ENCODE results near the gene ANKMY1. TPM values are rescaled to one million over a fixed set of nuclear protein-coding genes. Genes with fewer than 3 reads are reported as not detected.
A peak's percentile ranks its signal among the peaks of the same experiment; 100 is the strongest.
"Not testable (repeated sequence)": the region's sequence is repeated elsewhere in the genome, so short reads cannot be mapped to it uniquely, and the experiment has no call there.

Gene ANKMY1
- total and polyA plus RNA-seq, 3 experiments from 2014 or later = 15.8 to 27.9 (median 22.4) TPM

DNA sequence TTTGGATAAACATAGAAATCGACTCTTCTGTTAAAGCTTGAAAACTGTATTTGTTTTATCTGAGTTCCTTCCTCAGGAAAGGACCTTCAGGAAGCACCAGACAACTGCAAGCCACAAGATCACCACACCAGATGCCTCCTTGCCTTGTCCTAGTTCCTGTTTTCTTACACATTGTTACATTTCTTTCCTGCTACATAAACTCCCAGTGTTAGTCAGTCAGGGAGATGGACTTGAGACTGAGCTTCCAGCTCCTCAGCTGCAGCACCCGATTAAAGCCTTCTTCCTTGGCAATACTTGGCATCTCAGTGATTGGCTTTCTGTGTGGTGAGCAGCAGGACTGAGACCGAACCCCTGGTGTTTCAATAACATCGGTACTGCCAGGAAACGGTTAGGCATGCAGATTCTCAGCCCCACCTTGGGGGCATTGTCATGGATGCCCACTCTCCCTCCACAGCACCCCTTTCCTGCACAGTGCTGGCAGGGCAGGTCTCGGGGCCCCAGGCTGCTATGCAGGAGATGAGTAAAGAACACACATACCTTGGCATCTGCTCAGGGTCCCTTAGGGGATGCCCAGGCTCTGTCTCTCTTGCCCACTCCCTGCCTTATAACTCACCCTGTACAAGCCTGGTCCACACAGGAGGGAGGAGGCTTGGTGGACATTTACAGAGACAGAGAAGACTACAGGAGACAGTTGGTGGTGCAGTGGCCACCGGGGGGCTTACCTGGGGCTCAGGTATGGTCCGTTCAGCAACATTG, 32.6 kb downstream of the ANKMY1 start:
- Histone ChIP-seq H3K27me3 (ENCODE audit: insufficient read depth, low read length, poor library complexity, severe bottlenecking) (no peaks in the 10 kb centered on the region), H3K4me1 (ENCODE audit: insufficient read depth, low read length) (no peaks in the 10 kb centered on the region), H3K27ac (ENCODE audit: low read depth, low read length) (no peak overlapping the region), H3K36me3 (ENCODE audit: insufficient read depth, low read length) (no peaks in the 10 kb centered on the region), H3K9me3 (ENCODE audit: low read length) (no peaks in the 10 kb centered on the region), H3K4me3 (ENCODE audit: low read length) (no peak overlapping the region)
- no peak overlapping the region for H3K4me3 Mint-ChIP-seq
- CTCF ChIA-PET = interaction anchor here (1.8 kb wide), 1 partner anchor 11 kb away, joined by 11 read pairs; no protein-coding TSS in a partner anchor
- no peak for DNase-seq
- peaks cover 20 to 74% (median 48%) of the 10 kb centered on the region in 3 donors for H3K36me3 Mint-ChIP-seq
- no peak overlapping the region for H3K27ac Mint-ChIP-seq
- POLR2A ChIA-PET = no interaction called here
- no peaks in the 10 kb centered on the region for H3K27me3 Mint-ChIP-seq
- H3K4me1 Mint-ChIP-seq = peaks cover 6 to 8% (median 6%) of the 10 kb centered on the region in 3 donors
- peaks cover 0 to 8% (median 0%) of the 10 kb centered on the region in 5 donors for H3K9me3 Mint-ChIP-seq

- no peak for DNase-seq
- ChIA-PET POLR2A (no interaction called here), CTCF (interaction anchor here (0.8 to 1.8 kb wide), 3 partner anchors 10 to 42 kb away, joined by 3 to 11 read pairs (median 3); no protein-coding TSS in a partner anchor)
- Histone ChIP-seq H3K27me3 (ENCODE audit: insufficient read depth, low read length, poor library complexity, severe bottlenecking) (no peaks in the 10 kb centered on the region), H3K9me3 (ENCODE audit: low read length) (no peaks in the 10 kb centered on the region), H3K27ac (ENCODE audit: low read depth, low read length) (no peak overlapping the region), H3K4me1 (ENCODE audit: insufficient read depth, low read length) (no peaks in the 10 kb centered on the region), H3K4me3 (ENCODE audit: low read length) (no peak overlapping the region), H3K36me3 (ENCODE audit: insufficient read depth, low read length) (no peaks in the 10 kb centered on the region)
- Mint-ChIP-seq H3K4me3 (no peak overlapping the region), H3K36me3 (peaks cover 15 to 65% (median 41%) of the 10 kb centered on the region in 3 donors), H3K27ac (no peak overlapping the region), H3K27me3 (no peaks in the 10 kb centered on the region), H3K4me1 (peaks cover 6 to 11% (median 6%) of the 10 kb centered on the region in 3 donors), H3K9me3 (peaks cover 0 to 4% (median 0%) of the 10 kb centered on the region in 5 donors)
These were observed 34.1 kb downstream of the ANKMY1 start for GRCh38 chr2:240523451-240524281.

- CTCF ChIA-PET = interaction anchor here (1.0 kb wide), 1 partner anchor 43 kb away, joined by 3 read pairs; no protein-coding TSS in a partner anchor
- DNase-seq = no peak
- no peak overlapping the region for H3K4me3 ChIP-seq (ENCODE audit: low read length)
- no peaks in the 10 kb centered on the region for H3K4me1 ChIP-seq (ENCODE audit: insufficient read depth, low read length)
- no peaks in the 10 kb centered on the region for H3K36me3 ChIP-seq (ENCODE audit: insufficient read depth, low read length)
- Mint-ChIP-seq H3K27me3 (no peaks in the 10 kb centered on the region), H3K9me3 (peaks cover 0 to 4% (median 0%) of the 10 kb centered on the region in 5 donors), H3K4me1 (peaks cover 6 to 11% (median 6%) of the 10 kb centered on the region in 3 donors), H3K4me3 (no peak overlapping the region), H3K36me3 (peaks cover 19 to 57% (median 41%) of the 10 kb centered on the region in 3 donors), H3K27ac (no peak overlapping the region)
- H3K27ac ChIP-seq (ENCODE audit: low read depth, low read length) = no peak overlapping the region
- H3K27me3 ChIP-seq (ENCODE audit: insufficient read depth, low read length, poor library complexity, severe bottlenecking) = no peaks in the 10 kb centered on the region
- POLR2A ChIA-PET = no interaction called here
- no peaks in the 10 kb centered on the region for H3K9me3 ChIP-seq (ENCODE audit: low read length)
These were observed 35.4 kb downstream of the ANKMY1 start for GRCh38 chr2:240522406-240522805.

GRCh38 chr2:240521885-240522284, 35.9 kb downstream of the ANKMY1 start:
- H3K9me3 ChIP-seq (ENCODE audit: low read length); H3K27ac ChIP-seq (ENCODE audit: low read depth, low read length); H3K27ac Mint-ChIP-seq; POLR2A ChIA-PET; H3K4me3 Mint-ChIP-seq; H3K27me3 ChIP-seq (ENCODE audit: insufficient read depth, low read length, poor library complexity, severe bottlenecking); DNase-seq; H3K4me1 ChIP-seq (ENCODE audit: insufficient read depth, low read length); H3K9me3 Mint-ChIP-seq; H3K4me3 ChIP-seq (ENCODE audit: low read length); H3K27me3 Mint-ChIP-seq; H3K36me3 ChIP-seq (ENCODE audit: insufficient read depth, low read length): not testable (repeated sequence)
- peaks cover 5 to 11% (median 6%) of the 10 kb centered on the region in 3 donors for H3K4me1 Mint-ChIP-seq
- CTCF ChIA-PET = interaction anchor here (1.0 kb wide), 1 partner anchor 65 kb away, joined by 3 read pairs; the partner anchor contains the start of gene CAPN10
- peaks cover 16 to 53% (median 36%) of the 10 kb centered on the region in 3 donors for H3K36me3 Mint-ChIP-seq

- Histone ChIP-seq H3K4me3 (ENCODE audit: low read length) (no peak overlapping the region), H3K27me3 (ENCODE audit: insufficient read depth, low read length, poor library complexity, severe bottlenecking) (no peaks in the 10 kb centered on the region), H3K36me3 (ENCODE audit: insufficient read depth, low read length) (no peaks in the 10 kb centered on the region), H3K4me1 (ENCODE audit: insufficient read depth, low read length) (no peaks in the 10 kb centered on the region), H3K27ac (ENCODE audit: low read depth, low read length) (no peak overlapping the region), H3K9me3 (ENCODE audit: low read length) (no peaks in the 10 kb centered on the region)
- Mint-ChIP-seq H3K27me3 (no peaks in the 10 kb centered on the region), H3K36me3 (peaks cover 16 to 46% (median 30%) of the 10 kb centered on the region in 3 donors), H3K4me3 (no peak overlapping the region), H3K9me3 (peaks cover 0 to 4% (median 0%) of the 10 kb centered on the region in 5 donors), H3K4me1 (peaks cover 3 to 11% (median 6%) of the 10 kb centered on the region in 3 donors), H3K27ac (peak overlapping the region in 3 of 8 donors; percentile 20 to 91 (median 29))
- no peak for DNase-seq
- ChIA-PET CTCF (interaction anchor here (1.0 kb wide), 1 partner anchor 66 kb away, joined by 3 read pairs; the partner anchor contains the start of gene CAPN10), POLR2A (no interaction called here)
These were observed 36.8 kb downstream of the ANKMY1 start for GRCh38 chr2:240520974-240521350.

DNA sequence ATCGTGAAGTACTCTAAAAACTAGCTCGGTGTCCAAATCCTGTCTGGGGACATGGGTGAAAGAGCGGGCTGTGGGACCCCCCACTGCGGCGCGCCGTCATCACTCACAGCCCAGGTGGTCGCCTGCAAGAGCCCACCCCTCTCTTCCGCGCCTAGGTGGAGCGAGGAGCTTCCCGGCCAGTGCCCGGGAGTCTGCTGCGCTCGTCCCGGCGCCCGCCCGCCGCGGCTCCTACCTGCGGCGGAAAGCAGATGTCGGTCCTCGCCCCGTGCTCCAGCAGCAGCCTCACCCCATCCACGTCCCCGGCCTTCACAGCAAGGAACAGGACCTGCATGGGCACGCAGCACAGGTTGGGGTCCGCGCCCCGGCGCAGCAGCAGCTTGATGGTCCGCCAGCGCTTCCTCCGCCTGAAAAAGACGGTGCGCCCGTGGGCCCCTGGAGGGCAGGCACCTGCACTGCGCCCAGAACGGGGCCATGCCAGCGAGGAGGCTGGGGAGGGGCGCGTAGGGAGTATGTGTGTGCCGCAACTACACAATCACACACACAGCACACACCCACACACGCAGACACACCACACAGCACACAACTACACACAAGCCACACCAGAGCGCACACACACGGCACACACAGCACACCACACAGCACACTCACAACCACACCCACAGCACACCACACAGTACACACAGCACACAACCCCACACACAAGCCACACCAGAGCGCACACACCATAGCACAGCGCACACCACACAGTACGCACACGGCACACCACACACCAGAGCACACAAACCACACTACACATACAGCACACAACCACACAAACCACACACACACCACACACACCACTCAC, 37.4 kb downstream of the ANKMY1 start:
- no peak for DNase-seq
- Histone ChIP-seq H3K27ac (ENCODE audit: low read depth, low read length) (no peak overlapping the region), H3K27me3 (ENCODE audit: insufficient read depth, low read length, poor library complexity, severe bottlenecking) (no peaks in the 10 kb centered on the region), H3K4me3 (ENCODE audit: low read length) (no peak overlapping the region), H3K36me3 (ENCODE audit: insufficient read depth, low read length) (no peaks in the 10 kb centered on the region), H3K4me1 (ENCODE audit: insufficient read depth, low read length) (no peaks in the 10 kb centered on the region), H3K9me3 (ENCODE audit: low read length) (no peaks in the 10 kb centered on the region)
- H3K4me1 Mint-ChIP-seq = peaks cover 3 to 11% (median 6%) of the 10 kb centered on the region in 3 donors
- no peaks in the 10 kb centered on the region for H3K27me3 Mint-ChIP-seq
- H3K27ac Mint-ChIP-seq = peak overlapping the region in 4 of 8 donors; percentile 20 to 91 (median 55)
- peaks cover 0 to 4% (median 0%) of the 10 kb centered on the region in 5 donors for H3K9me3 Mint-ChIP-seq
- POLR2A ChIA-PET = no interaction called here
- H3K4me3 Mint-ChIP-seq = peak overlapping the region in 1 of 7 donors; percentile 4
- H3K36me3 Mint-ChIP-seq = peaks cover 16 to 42% (median 26%) of the 10 kb centered on the region in 3 donors
- CTCF ChIA-PET = interaction anchor here (1.0 kb wide), 1 partner anchor 59 kb away, joined by 3 read pairs; no protein-coding TSS in a partner anchor

GRCh38 chr2:240519396-240520129, 38.2 kb downstream of the ANKMY1 start:
- H3K36me3 Mint-ChIP-seq = peaks cover 16 to 34% (median 18%) of the 10 kb centered on the region in 3 donors
- DNase-seq = no peak
- no peaks in the 10 kb centered on the region for H3K27me3 Mint-ChIP-seq
- H3K27me3 ChIP-seq (ENCODE audit: insufficient read depth, low read length, poor library complexity, severe bottlenecking) = no peaks in the 10 kb centered on the region
- no peaks in the 10 kb centered on the region for H3K9me3 ChIP-seq (ENCODE audit: low read length)
- no peaks in the 10 kb centered on the region for H3K4me1 ChIP-seq (ENCODE audit: insufficient read depth, low read length)
- no peak overlapping the region for H3K4me3 ChIP-seq (ENCODE audit: low read length)
- ChIA-PET POLR2A (no interaction called here), CTCF (interaction anchor here (1.0 kb wide), 1 partner anchor 60 kb away, joined by 3 read pairs; no protein-coding TSS in a partner anchor)
- no peaks in the 10 kb centered on the region for H3K36me3 ChIP-seq (ENCODE audit: insufficient read depth, low read length)
- peaks cover 0 to 2% (median 0%) of the 10 kb centered on the region in 5 donors for H3K9me3 Mint-ChIP-seq
- H3K4me3 Mint-ChIP-seq = no peak overlapping the region
- H3K27ac ChIP-seq (ENCODE audit: low read depth, low read length) = no peak overlapping the region
- peaks cover 3 to 14% (median 6%) of the 10 kb centered on the region in 3 donors for H3K4me1 Mint-ChIP-seq
- H3K27ac Mint-ChIP-seq = peak overlapping the region in 1 of 8 donors; percentile 60

All from CD8-positive, alpha-beta memory T cell (primary cell).